GM13977 (cell line): ENCODE measurements around the gene MRPL43.

Experiments used
- DNase-seq: peaks from one replicate; pipeline ENCODE4 v3.0.0; 2012; ENCODE audit warnings: low spot score
- CTCF ChIP-seq: IDR thresholded peaks from 2 replicates; pipeline ENCODE4 v1.5.1; 2012; ENCODE audit warnings: mild to moderate bottlenecking, control low read depth; ENCODE audit not compliant: insufficient read depth; ENCODE audit errors: extremely low read depth, missing control alignments
- in situ Hi-C: fragments of 300-500 bp; cut with MboI; formaldehyde crosslinking; loops from one replicate; pipeline ENCODE4 v1.12.0; 2022; ENCODE audit warnings: low sequenced_read_pairs, low pct_unique_long_range_greater_than_20kb, mixed read lengths, inconsistent platforms; ENCODE audit not compliant: unreplicated experiment

Gene MRPL43

GRCh38 chr10:100998183-100998990 is 11.1 kb upstream of the MRPL43 start:
- in situ Hi-C loops: no loop called here
- peak; percentile 84 for DNase-seq

GRCh38 chr10:100997360-100998182 is 10.3 kb upstream of the MRPL43 start:
- peak; percentile 82 for TF ChIP-seq CTCF
- in situ Hi-C loops: no loop called here
- peak; percentile 90 for DNase-seq

More at GRCh38 chr10:100998183-100998990, 11.1 kb upstream of the MRPL43 start:
- no peak for TF ChIP-seq CTCF

DNA sequence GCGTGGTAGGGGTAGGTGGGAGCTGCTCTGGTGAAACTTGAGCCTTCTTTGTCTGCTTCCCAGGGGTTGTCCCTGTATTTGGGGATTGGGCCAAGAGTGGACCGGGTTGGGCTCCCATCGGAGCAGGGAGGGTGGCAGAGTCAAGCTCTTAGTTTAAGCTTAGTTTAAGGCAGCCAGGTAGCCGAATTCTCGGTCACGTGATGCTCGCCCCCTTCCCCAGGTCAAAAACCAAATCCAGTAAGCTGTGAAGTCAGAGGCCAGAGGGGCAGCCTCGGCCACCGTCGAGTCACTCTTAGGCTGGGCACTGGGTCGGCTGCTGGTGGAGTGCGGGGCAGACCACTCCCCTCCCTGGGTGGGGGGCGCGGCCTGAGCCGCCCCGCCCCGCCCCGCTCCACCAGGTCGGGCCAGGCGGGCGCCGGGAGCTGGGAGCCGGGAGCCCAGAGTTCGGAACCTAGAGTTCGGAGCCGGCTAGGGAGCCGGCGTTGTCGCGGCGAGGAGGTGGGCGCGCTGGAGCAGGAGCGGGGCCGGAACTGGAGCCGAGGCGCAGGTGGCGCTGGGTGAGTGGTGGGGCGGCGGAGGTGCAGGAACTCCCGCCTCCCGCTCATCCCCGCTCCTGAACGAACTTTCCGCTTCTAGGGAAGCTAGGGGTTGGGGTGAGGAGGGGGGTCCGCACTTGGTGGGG is 9.5 kb upstream of the MRPL43 start:
- in situ Hi-C loops: no loop called here
- no peak for TF ChIP-seq CTCF
- peak; percentile 82 for DNase-seq

DNA sequence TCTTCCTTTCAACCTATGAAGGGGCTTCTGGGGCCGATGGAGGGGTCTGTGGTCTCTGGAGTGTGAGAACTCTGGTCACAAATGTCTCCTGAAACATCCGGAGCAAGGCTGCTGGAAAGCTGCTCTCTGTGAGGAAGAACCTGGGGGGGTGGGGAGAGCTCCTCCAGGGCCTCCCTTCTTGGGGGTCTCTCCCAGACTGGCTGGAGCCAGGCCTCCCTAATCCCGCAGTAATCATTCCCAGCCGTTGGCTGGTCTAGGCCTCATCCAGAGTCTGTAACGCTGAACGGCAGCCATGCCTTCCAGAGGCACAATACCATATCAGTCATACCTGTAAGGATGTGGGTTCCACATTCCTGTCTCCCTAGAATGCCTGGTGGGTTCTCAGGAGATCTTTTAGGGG is 7.9 kb upstream of the MRPL43 start:
- DNase-seq: no peak
- no peak for TF ChIP-seq CTCF
- in situ Hi-C loops: no loop called here

GRCh38 chr10:100993986-100994708 is 6.8 kb upstream of the MRPL43 start:
- peak; percentile 30 for TF ChIP-seq CTCF
- in situ Hi-C loops: no loop called here
- no peak for DNase-seq

DNA sequence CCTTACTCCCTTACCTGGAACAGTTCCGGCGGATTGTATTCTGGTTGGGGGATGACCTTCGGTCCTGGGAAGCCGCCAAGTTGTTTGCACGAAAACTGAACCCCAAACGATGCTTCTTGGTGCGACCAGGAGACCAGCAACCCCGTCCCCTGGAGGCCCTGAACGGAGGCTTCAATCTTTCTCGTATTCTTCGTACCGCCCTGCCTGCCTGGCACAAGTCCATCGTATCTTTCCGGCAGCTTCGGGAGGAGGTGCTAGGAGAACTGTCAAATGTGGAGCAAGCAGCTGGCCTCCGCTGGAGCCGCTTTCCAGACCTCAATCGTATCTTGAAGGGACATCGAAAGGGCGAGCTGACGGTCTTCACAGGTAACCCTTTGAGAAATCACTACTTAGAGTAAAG is 1.8 kb upstream of the MRPL43 start:
- no peak for DNase-seq
- TF ChIP-seq CTCF: no peak
- in situ Hi-C loops: no loop called here
